Measurements from ENCODE around the gene PSMD6.

- TF ChIP-seq REST (IDR thresholded peaks at IDR 0.05; ENCODE audit: borderline replicate concordance) (no peak), CTCF (IDR thresholded peaks at IDR 0.05; ENCODE audit: poor library complexity, severe bottlenecking) (no peak), MXI1 (conservative IDR thresholded peaks at IDR 0.05; ENCODE audit: poor library complexity, severe bottlenecking) (no peak), TAF1 (IDR thresholded peaks at IDR 0.05; ENCODE audit: low read depth) (no peak), RAD21 (conservative IDR thresholded peaks at IDR 0.05) (no peak), POLR2AphosphoS5 (IDR thresholded peaks at IDR 0.05) (no peak), SMC3 (conservative IDR thresholded peaks at IDR 0.05; ENCODE audit: poor library complexity) (no peak), EZH2 (IDR thresholded peaks at IDR 0.05; ENCODE audit: borderline replicate concordance, insufficient read depth, low read length, poor library complexity, severe bottlenecking) (no peak)
Observed at GRCh38 chr3:64027658-64028057, 4.4 kb upstream of the PSMD6 start.

All from neural cell (in vitro differentiated cells).